Measurements from ENCODE around the gene SPOCK1. TPM values are rescaled to one million over a fixed set of nuclear protein-coding genes. Genes with fewer than 3 reads are reported as not detected.

Gene SPOCK1
- total and polyA plus RNA-seq, 7 experiments from 2014 or later: 2.8 TPM; not detected in 6

DNA sequence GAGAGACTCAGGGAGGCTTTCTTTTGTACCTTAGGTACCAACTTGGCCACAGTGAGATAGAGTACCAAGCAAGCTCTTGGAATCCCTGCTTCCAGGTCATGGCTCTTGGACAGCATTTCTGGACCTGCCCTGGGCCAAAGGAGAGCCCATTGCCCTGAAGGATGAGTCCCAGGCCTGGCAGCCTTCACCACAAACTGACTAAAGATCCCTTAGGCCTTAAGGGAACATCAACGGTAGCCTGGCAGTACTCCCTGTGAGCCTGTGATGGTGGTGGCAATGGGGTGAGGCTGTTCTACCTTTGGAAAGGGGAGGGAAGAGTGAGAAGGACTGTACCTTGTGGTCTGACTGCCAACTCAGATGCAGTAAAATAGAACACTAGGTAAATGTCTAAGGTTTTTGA lies 334.6 kb downstream of the SPOCK1 start:
- intact Hi-C loops (cut with micrococcal nuclease): no loop called here
- Mint-ChIP-seq H3K4me3 (no peak overlapping the region), H3K4me1 (no peaks in the 10 kb centered on the region), H3K36me3 (no peaks in the 10 kb centered on the region), H3K27ac (no peak overlapping the region), H3K27me3 (peaks cover 0 to 18% (median 0%) of the 10 kb centered on the region in 5 donors), H3K9me3 (peaks cover 0 to 15% (median 0%) of the 10 kb centered on the region in 11 donors)
- Histone ChIP-seq H3K36me3 (ENCODE audit: control insufficient read depth in 2 of 3, insufficient read depth in 3 of 3, low read length in 3 of 3) (no peaks in the 10 kb centered on the region), H3K4me1 (ENCODE audit: control insufficient read depth in 2 of 2, insufficient read depth in 2 of 2, low read length in 2 of 2) (no peaks in the 10 kb centered on the region), H3K9me3 (ENCODE audit: control insufficient read depth in 2 of 3, low read length in 3 of 3) (no peaks in the 10 kb centered on the region), H3K27ac (ENCODE audit: low read depth, low read length) (no peak overlapping the region), H3K27me3 (ENCODE audit: control insufficient read depth in 2 of 2, insufficient read depth in 2 of 2, low read length in 2 of 2) (no peaks in the 10 kb centered on the region), H3K4me3 (ENCODE audit: low read length) (no peak overlapping the region)
- ATAC-seq (no peak), DNase-seq (no peak)
- ChIA-PET CTCF (no interaction called here), POLR2A (no interaction called here)

DNA sequence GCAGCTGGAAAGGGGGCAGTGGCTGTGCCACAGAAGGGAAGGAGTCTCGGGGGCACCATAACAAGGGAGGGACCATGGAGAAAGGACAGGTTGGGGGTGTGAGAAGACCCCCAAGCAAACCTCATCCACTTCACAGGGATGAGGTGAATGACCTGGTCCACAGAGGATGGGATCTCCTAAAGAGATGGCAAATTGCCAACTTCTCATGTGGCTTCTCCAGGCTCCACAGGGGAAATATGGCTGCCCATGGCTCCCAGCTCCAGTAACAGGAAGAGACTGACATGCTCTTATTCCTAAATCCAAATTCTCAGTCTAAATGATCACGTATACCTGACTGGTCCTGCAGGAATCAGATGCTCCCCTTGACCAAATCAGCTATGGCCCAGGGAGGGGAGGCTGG lies 340.4 kb downstream of the SPOCK1 start:
- no peaks in the 10 kb centered on the region for H3K36me3 Mint-ChIP-seq
- ChIA-PET POLR2A (no interaction called here), CTCF (no interaction called here)
- Histone ChIP-seq H3K4me3 (ENCODE audit: low read length) (no peak overlapping the region), H3K36me3 (ENCODE audit: control insufficient read depth in 2 of 3, insufficient read depth in 3 of 3, low read length in 3 of 3) (no peaks in the 10 kb centered on the region), H3K4me1 (ENCODE audit: control insufficient read depth in 2 of 2, insufficient read depth in 2 of 2, low read length in 2 of 2) (no peaks in the 10 kb centered on the region), H3K9me3 (ENCODE audit: control insufficient read depth in 2 of 3, low read length in 3 of 3) (no peaks in the 10 kb centered on the region), H3K27me3 (ENCODE audit: control insufficient read depth in 2 of 2, insufficient read depth in 2 of 2, low read length in 2 of 2) (no peaks in the 10 kb centered on the region), H3K27ac (ENCODE audit: low read depth, low read length) (no peak overlapping the region)
- intact Hi-C loops (cut with micrococcal nuclease): no loop called here
- H3K27me3 Mint-ChIP-seq: peaks cover 0 to 10% (median 0%) of the 10 kb centered on the region in 5 donors
- ATAC-seq (no peak), DNase-seq (no peak)
- no peaks in the 10 kb centered on the region for H3K4me1 Mint-ChIP-seq
- peaks cover 0 to 13% (median 0%) of the 10 kb centered on the region in 11 donors for H3K9me3 Mint-ChIP-seq
- no peak overlapping the region for H3K27ac Mint-ChIP-seq
- no peak overlapping the region for H3K4me3 Mint-ChIP-seq

DNA sequence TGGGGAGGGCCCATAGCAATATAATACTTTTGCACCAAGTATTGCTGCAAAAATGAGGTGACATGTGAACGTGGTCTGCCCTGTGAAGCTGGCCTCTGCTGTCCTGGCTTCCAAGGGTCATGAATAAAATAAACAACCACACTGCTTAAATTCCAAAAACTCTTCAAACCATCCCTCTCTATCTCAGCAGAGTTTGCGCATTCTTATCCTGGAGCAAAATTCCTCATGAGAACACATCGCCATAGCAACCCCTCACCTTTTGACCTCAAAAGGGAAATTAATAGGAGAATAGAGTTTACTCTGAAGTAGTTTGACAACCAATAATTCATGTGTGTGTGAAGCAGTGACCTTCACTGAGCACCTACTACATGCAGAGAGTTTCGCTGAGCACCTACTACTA lies 342.9 kb downstream of the SPOCK1 start:
- Mint-ChIP-seq H3K9me3 (peaks cover 0 to 13% (median 0%) of the 10 kb centered on the region in 11 donors), H3K4me3 (no peak overlapping the region), H3K27me3 (peaks cover 0 to 7% (median 0%) of the 10 kb centered on the region in 5 donors), H3K27ac (no peak overlapping the region), H3K36me3 (no peaks in the 10 kb centered on the region), H3K4me1 (no peaks in the 10 kb centered on the region)
- ChIA-PET POLR2A (no interaction called here), CTCF (no interaction called here)
- H3K4me3 ChIP-seq (ENCODE audit: low read length): no peak overlapping the region
- no peaks in the 10 kb centered on the region for H3K4me1 ChIP-seq (ENCODE audit: control insufficient read depth in 2 of 2, insufficient read depth in 2 of 2, low read length in 2 of 2)
- intact Hi-C loops (cut with micrococcal nuclease): no loop called here
- H3K36me3 ChIP-seq (ENCODE audit: control insufficient read depth in 2 of 3, insufficient read depth in 3 of 3, low read length in 3 of 3): no peaks in the 10 kb centered on the region
- no peaks in the 10 kb centered on the region for H3K27me3 ChIP-seq (ENCODE audit: control insufficient read depth in 2 of 2, insufficient read depth in 2 of 2, low read length in 2 of 2)
- no peak for ATAC-seq
- no peak for DNase-seq
- H3K27ac ChIP-seq (ENCODE audit: low read depth, low read length): no peak overlapping the region
- no peaks in the 10 kb centered on the region for H3K9me3 ChIP-seq (ENCODE audit: control insufficient read depth in 2 of 3, low read length in 3 of 3)

- no peak for ATAC-seq
- H3K27me3 Mint-ChIP-seq: peaks cover 0 to 7% (median 0%) of the 10 kb centered on the region in 5 donors
- no peak overlapping the region for H3K4me3 Mint-ChIP-seq
Measured at GRCh38 chr5:137155261-137156000, 343.7 kb downstream of the SPOCK1 start.

DNA sequence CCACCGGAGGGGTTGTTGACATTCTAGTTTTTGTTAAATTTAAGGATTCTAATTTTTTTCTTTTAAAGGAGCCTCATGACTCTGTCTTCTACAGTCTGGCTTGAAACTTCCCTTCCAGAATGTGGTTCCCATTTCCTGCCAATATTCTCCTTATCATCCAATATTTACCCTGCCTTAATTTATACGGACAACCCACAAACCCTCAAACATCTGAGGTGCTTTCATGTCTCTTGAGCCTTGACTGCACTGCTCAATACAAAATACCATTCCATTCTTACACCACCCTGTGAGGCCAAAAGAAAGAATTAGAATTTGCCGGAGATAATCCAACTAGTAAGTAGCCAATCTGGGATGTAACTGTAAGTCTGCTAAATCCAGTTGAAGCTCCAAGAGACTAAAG lies 346.5 kb downstream of the SPOCK1 start:
- no peaks in the 10 kb centered on the region for H3K27me3 ChIP-seq (ENCODE audit: control insufficient read depth in 2 of 2, insufficient read depth in 2 of 2, low read length in 2 of 2)
- H3K4me3 Mint-ChIP-seq: no peak overlapping the region
- H3K4me3 ChIP-seq (ENCODE audit: low read length): no peak overlapping the region
- POLR2A ChIA-PET: no interaction called here
- CTCF ChIA-PET: no interaction called here
- H3K27me3 Mint-ChIP-seq: peaks cover 0 to 6% (median 3%) of the 10 kb centered on the region in 5 donors
- no peaks in the 10 kb centered on the region for H3K4me1 ChIP-seq (ENCODE audit: control insufficient read depth in 2 of 2, insufficient read depth in 2 of 2, low read length in 2 of 2)
- intact Hi-C loops (cut with micrococcal nuclease): no loop called here
- H3K36me3 ChIP-seq (ENCODE audit: control insufficient read depth in 2 of 3, insufficient read depth in 3 of 3, low read length in 3 of 3): no peaks in the 10 kb centered on the region
- H3K4me1 Mint-ChIP-seq: no peaks in the 10 kb centered on the region
- H3K9me3 Mint-ChIP-seq: peaks cover 0 to 3% (median 0%) of the 10 kb centered on the region in 11 donors
- DNase-seq: no peak
- H3K36me3 Mint-ChIP-seq: no peaks in the 10 kb centered on the region
- no peak for ATAC-seq
- no peaks in the 10 kb centered on the region for H3K9me3 ChIP-seq (ENCODE audit: control insufficient read depth in 2 of 3, low read length in 3 of 3)
- H3K27ac Mint-ChIP-seq: no peak overlapping the region
- no peak overlapping the region for H3K27ac ChIP-seq (ENCODE audit: low read depth, low read length)

More at GRCh38 chr5:137155261-137156000, 343.7 kb downstream of the SPOCK1 start:
- intact Hi-C loops (cut with micrococcal nuclease): no loop called here
- Histone ChIP-seq H3K4me1 (ENCODE audit: control insufficient read depth in 2 of 2, insufficient read depth in 2 of 2, low read length in 2 of 2) (no peaks in the 10 kb centered on the region), H3K27me3 (ENCODE audit: control insufficient read depth in 2 of 2, insufficient read depth in 2 of 2, low read length in 2 of 2) (no peaks in the 10 kb centered on the region), H3K27ac (ENCODE audit: low read depth, low read length) (no peak overlapping the region), H3K36me3 (ENCODE audit: control insufficient read depth in 2 of 3, insufficient read depth in 3 of 3, low read length in 3 of 3) (no peaks in the 10 kb centered on the region), H3K4me3 (ENCODE audit: low read length) (no peak overlapping the region), H3K9me3 (ENCODE audit: control insufficient read depth in 2 of 3, low read length in 3 of 3) (no peaks in the 10 kb centered on the region)
- no peak overlapping the region for H3K27ac Mint-ChIP-seq
- no peak for DNase-seq
- ChIA-PET CTCF (no interaction called here), POLR2A (no interaction called here)
- H3K9me3 Mint-ChIP-seq: peaks cover 0 to 13% (median 0%) of the 10 kb centered on the region in 11 donors
- H3K36me3 Mint-ChIP-seq: no peaks in the 10 kb centered on the region
- H3K4me1 Mint-ChIP-seq: no peaks in the 10 kb centered on the region

- intact Hi-C loops (cut with micrococcal nuclease): no loop called here
- H3K36me3 ChIP-seq (ENCODE audit: control insufficient read depth in 2 of 3, insufficient read depth in 3 of 3, low read length in 3 of 3): no peaks in the 10 kb centered on the region
- H3K27me3 ChIP-seq (ENCODE audit: control insufficient read depth in 2 of 2, insufficient read depth in 2 of 2, low read length in 2 of 2): no peaks in the 10 kb centered on the region
- POLR2A ChIA-PET: no interaction called here
- Mint-ChIP-seq H3K36me3 (no peaks in the 10 kb centered on the region), H3K4me3 (no peak overlapping the region), H3K27ac (no peak overlapping the region), H3K27me3 (peaks cover 0 to 16% (median 8%) of the 10 kb centered on the region in 5 donors), H3K9me3 (peaks cover 0 to 3% (median 0%) of the 10 kb centered on the region in 11 donors), H3K4me1 (no peaks in the 10 kb centered on the region)
- no peak overlapping the region for H3K4me3 ChIP-seq (ENCODE audit: low read length)
- H3K27ac ChIP-seq (ENCODE audit: low read depth, low read length): no peak overlapping the region
- no peak for DNase-seq
- H3K9me3 ChIP-seq (ENCODE audit: control insufficient read depth in 2 of 3, low read length in 3 of 3): no peaks in the 10 kb centered on the region
- CTCF ChIA-PET: interaction anchor here (0.5 kb wide), 1 partner anchor 594 kb away, joined by 3 read pairs; no protein-coding TSS in a partner anchor
- H3K4me1 ChIP-seq (ENCODE audit: control insufficient read depth in 2 of 2, insufficient read depth in 2 of 2, low read length in 2 of 2): no peaks in the 10 kb centered on the region
- ATAC-seq: no peak
Measured at GRCh38 chr5:137148655-137149054, 350.5 kb downstream of the SPOCK1 start.

DNA sequence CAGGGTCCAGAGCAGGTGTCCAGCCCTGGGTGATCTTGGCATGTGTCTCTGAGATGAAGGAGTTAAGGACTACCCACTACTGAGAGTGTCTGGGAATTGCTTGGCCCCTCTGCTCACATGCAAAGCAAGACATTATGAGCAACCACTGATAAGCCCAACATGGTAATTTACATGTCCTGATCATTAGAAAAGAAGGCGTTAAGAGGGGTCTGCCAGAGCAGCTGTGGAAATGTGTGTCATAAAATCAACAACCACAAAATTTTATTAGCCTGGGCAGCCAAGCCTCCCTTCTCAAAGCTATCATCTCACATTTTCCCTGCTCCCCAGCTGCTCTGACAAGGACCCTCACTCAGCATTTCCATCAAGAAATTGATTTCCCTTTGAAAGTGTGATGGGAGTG lies 351.0 kb downstream of the SPOCK1 start:
- no peaks in the 10 kb centered on the region for H3K36me3 Mint-ChIP-seq
- ChIA-PET CTCF (interaction anchor here (0.5 kb wide), 1 partner anchor 594 kb away, joined by 3 read pairs; no protein-coding TSS in a partner anchor), POLR2A (no interaction called here)
- Histone ChIP-seq H3K27me3 (ENCODE audit: control insufficient read depth in 2 of 2, insufficient read depth in 2 of 2, low read length in 2 of 2) (no peaks in the 10 kb centered on the region), H3K36me3 (ENCODE audit: control insufficient read depth in 2 of 3, insufficient read depth in 3 of 3, low read length in 3 of 3) (no peaks in the 10 kb centered on the region), H3K4me1 (ENCODE audit: control insufficient read depth in 2 of 2, insufficient read depth in 2 of 2, low read length in 2 of 2) (no peaks in the 10 kb centered on the region), H3K27ac (ENCODE audit: low read depth, low read length) (no peak overlapping the region), H3K9me3 (ENCODE audit: control insufficient read depth in 2 of 3, low read length in 3 of 3) (no peaks in the 10 kb centered on the region), H3K4me3 (ENCODE audit: low read length) (no peak overlapping the region)
- H3K27ac Mint-ChIP-seq: no peak overlapping the region
- H3K4me1 Mint-ChIP-seq: no peaks in the 10 kb centered on the region
- H3K4me3 Mint-ChIP-seq: no peak overlapping the region
- H3K27me3 Mint-ChIP-seq: peaks cover 0 to 16% (median 8%) of the 10 kb centered on the region in 5 donors
- intact Hi-C loops (cut with micrococcal nuclease): no loop called here
- no peak for DNase-seq
- ATAC-seq: no peak
- peaks cover 0 to 3% (median 0%) of the 10 kb centered on the region in 11 donors for H3K9me3 Mint-ChIP-seq

Measured in naive thymus-derived CD4-positive, alpha-beta T cell (primary cell).